ENCODE data around the gene POLR3E. TPM values are rescaled to one million over a fixed set of nuclear protein-coding genes. Genes with fewer than 3 reads are reported as not detected.
"Not testable (repeated sequence)": the region's sequence is repeated elsewhere in the genome, so short reads cannot be mapped to it uniquely, and the experiment has no call there.

Gene POLR3E
- total RNA-seq, 1 experiment from 2014 or later = 69.8 TPM

- POLR2A ChIA-PET (ENCODE audit: low non-redundant PET) = no interaction called here
- H3K36me3 ChIP-seq (ENCODE audit: insufficient read depth, low read length, poor library complexity, severe bottlenecking) = peaks cover 31% of the 10 kb centered on the region
Observed at GRCh38 chr16:22364241-22364640, 67.0 kb downstream of the POLR3E start.

DNA sequence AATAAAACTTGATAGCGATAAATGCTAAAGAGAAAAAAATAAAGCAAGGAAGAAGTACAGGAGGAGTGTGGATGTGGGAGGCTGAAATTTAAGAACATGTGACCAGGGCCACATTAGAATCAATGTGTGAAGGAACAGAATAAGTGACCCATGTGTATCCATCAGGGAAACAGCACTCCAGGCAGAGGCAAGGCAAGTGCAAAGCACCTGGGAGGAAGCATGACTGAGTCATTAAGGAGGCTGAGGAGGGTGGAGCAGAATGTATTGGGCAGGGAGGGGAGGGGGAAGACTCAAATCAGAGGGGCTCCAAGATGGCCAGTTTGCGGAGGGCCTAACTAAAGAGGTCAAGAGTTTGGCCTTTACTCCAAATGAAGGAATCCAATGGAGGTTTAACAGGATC lies 69.2 kb downstream of the POLR3E start:
- intact Hi-C loops (cut with micrococcal nuclease; ENCODE audit: unreplicated experiment) = no loop called here
- Histone ChIP-seq H3K36me3 (ENCODE audit: insufficient read depth, low read length, poor library complexity, severe bottlenecking) (peaks cover 31% of the 10 kb centered on the region), H3K4me1 (ENCODE audit: insufficient read depth, low read length, poor library complexity, severe bottlenecking) (peaks cover 28% of the 10 kb centered on the region), H3K9me3 (ENCODE audit: low read depth, low read length, poor library complexity, severe bottlenecking) (no peaks in the 10 kb centered on the region), H3K27ac (ENCODE audit: low read depth, low read length, poor library complexity, severe bottlenecking) (no peak overlapping the region), H3K27me3 (replicated peaks; ENCODE audit: insufficient read depth, low read depth, low read length, poor library complexity) (no peaks in the 10 kb centered on the region), H3K4me3 (ENCODE audit: low read depth, low read length, poor library complexity, severe bottlenecking) (no peak overlapping the region)
- DNase-seq (ENCODE audit: low spot score) = no peak
- TF ChIP-seq, protein P1, sequence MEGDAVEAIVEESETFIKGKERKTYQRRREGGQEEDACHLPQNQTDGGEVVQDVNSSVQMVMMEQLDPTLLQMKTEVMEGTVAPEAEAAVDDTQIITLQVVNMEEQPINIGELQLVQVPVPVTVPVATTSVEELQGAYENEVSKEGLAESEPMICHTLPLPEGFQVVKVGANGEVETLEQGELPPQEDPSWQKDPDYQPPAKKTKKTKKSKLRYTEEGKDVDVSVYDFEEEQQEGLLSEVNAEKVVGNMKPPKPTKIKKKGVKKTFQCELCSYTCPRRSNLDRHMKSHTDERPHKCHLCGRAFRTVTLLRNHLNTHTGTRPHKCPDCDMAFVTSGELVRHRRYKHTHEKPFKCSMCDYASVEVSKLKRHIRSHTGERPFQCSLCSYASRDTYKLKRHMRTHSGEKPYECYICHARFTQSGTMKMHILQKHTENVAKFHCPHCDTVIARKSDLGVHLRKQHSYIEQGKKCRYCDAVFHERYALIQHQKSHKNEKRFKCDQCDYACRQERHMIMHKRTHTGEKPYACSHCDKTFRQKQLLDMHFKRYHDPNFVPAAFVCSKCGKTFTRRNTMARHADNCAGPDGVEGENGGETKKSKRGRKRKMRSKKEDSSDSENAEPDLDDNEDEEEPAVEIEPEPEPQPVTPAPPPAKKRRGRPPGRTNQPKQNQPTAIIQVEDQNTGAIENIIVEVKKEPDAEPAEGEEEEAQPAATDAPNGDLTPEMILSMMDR (conservative IDR thresholded peaks at IDR 0.05; ENCODE audit: low read depth, low read length) = no peak
- TF ChIP-seq EZH2 (IDR thresholded peaks at IDR 0.05; ENCODE audit: borderline replicate concordance, low read depth, low read length, poor library complexity, severe bottlenecking) = no peak
- ChIA-PET POLR2A (ENCODE audit: low non-redundant PET) (no interaction called here), CTCF (no interaction called here)
- no TSS peak for BruUV-seq (replicated peaks)

More at GRCh38 chr16:22364241-22364640, 67.0 kb downstream of the POLR3E start:
- TF ChIP-seq EZH2 (IDR thresholded peaks at IDR 0.05; ENCODE audit: borderline replicate concordance, low read depth, low read length, poor library complexity, severe bottlenecking) = no peak
- TF ChIP-seq, protein P1 (conservative IDR thresholded peaks at IDR 0.05; ENCODE audit: low read depth, low read length) = no peak
- Histone ChIP-seq H3K27me3 (replicated peaks; ENCODE audit: insufficient read depth, low read depth, low read length, poor library complexity) (no peaks in the 10 kb centered on the region), H3K9me3 (ENCODE audit: low read depth, low read length, poor library complexity, severe bottlenecking) (no peaks in the 10 kb centered on the region), H3K4me1 (ENCODE audit: insufficient read depth, low read length, poor library complexity, severe bottlenecking) (peaks cover 14% of the 10 kb centered on the region), H3K4me3 (ENCODE audit: low read depth, low read length, poor library complexity, severe bottlenecking) (no peak overlapping the region), H3K27ac (ENCODE audit: low read depth, low read length, poor library complexity, severe bottlenecking) (no peak overlapping the region)
- intact Hi-C loops (cut with micrococcal nuclease; ENCODE audit: unreplicated experiment) = no loop called here
- CTCF ChIA-PET = no interaction called here
- DNase-seq (ENCODE audit: low spot score) = no peak
- BruUV-seq (replicated peaks) = no TSS peak

- TF ChIP-seq EZH2 (IDR thresholded peaks at IDR 0.05; ENCODE audit: borderline replicate concordance, low read depth, low read length, poor library complexity, severe bottlenecking) = no peak
Observed at GRCh38 chr16:22366889-22367288, 69.7 kb downstream of the POLR3E start.

DNA sequence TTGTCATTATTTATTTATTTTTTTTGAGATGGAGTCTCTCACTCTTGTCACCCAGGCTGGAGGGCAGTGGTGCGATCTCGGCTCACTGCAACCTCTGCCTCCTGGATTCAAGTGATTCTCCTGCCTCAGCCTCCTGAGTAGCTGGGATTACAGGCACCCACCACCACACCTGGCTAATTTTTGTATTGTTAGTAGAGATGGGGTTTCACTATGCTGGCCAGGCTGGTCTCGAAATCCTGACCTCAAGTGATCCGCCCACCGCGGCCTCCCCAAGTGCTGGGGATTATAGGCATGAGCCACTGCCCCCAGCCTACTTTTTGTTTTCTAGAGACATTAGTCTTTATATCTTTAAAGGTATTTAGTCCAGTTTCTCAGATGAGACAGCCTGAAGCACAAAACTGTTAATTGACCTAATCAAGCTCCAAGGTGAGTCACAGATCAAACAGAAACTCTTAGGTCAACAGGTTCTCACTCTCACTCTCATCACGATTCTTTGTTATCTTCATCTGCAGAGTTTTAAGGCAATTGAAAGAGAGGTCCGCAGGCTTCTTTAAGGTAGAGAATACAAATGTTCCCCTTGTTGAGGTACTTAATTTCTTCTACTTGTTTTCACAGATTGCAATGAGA lies 71.1 kb downstream of the POLR3E start:
- POLR2A ChIA-PET (ENCODE audit: low non-redundant PET); DNase-seq (ENCODE audit: low spot score); intact Hi-C loops (cut with micrococcal nuclease; ENCODE audit: unreplicated experiment); BruUV-seq (replicated peaks); H3K4me3 ChIP-seq (ENCODE audit: low read depth, low read length, poor library complexity, severe bottlenecking); H3K27me3 ChIP-seq (replicated peaks; ENCODE audit: insufficient read depth, low read depth, low read length, poor library complexity); CTCF ChIA-PET; H3K9me3 ChIP-seq (ENCODE audit: low read depth, low read length, poor library complexity, severe bottlenecking): not testable (repeated sequence)
- peaks cover 36% of the 10 kb centered on the region for H3K4me1 ChIP-seq (ENCODE audit: insufficient read depth, low read length, poor library complexity, severe bottlenecking)
- peaks cover 22% of the 10 kb centered on the region for H3K36me3 ChIP-seq (ENCODE audit: insufficient read depth, low read length, poor library complexity, severe bottlenecking)
- H3K27ac ChIP-seq (ENCODE audit: low read depth, low read length, poor library complexity, severe bottlenecking) = peak overlapping the region; percentile 85

More at GRCh38 chr16:22366889-22367288, 69.7 kb downstream of the POLR3E start:
- ChIA-PET CTCF (no interaction called here), POLR2A (ENCODE audit: low non-redundant PET) (no interaction called here)
- no peak for DNase-seq (ENCODE audit: low spot score)
- intact Hi-C loops (cut with micrococcal nuclease; ENCODE audit: unreplicated experiment) = no loop called here
- Histone ChIP-seq H3K9me3 (ENCODE audit: low read depth, low read length, poor library complexity, severe bottlenecking) (no peaks in the 10 kb centered on the region), H3K4me1 (ENCODE audit: insufficient read depth, low read length, poor library complexity, severe bottlenecking) (peaks cover 31% of the 10 kb centered on the region), H3K27ac (ENCODE audit: low read depth, low read length, poor library complexity, severe bottlenecking) (no peak overlapping the region), H3K36me3 (ENCODE audit: insufficient read depth, low read length, poor library complexity, severe bottlenecking) (peaks cover 31% of the 10 kb centered on the region), H3K4me3 (ENCODE audit: low read depth, low read length, poor library complexity, severe bottlenecking) (no peak overlapping the region), H3K27me3 (replicated peaks; ENCODE audit: insufficient read depth, low read depth, low read length, poor library complexity) (no peaks in the 10 kb centered on the region)
- BruUV-seq (replicated peaks) = no TSS peak

Measured in A673 (cell line).